ENCODE data around the gene UBAP1L. TPM values are rescaled to one million over a fixed set of nuclear protein-coding genes. Genes with fewer than 3 reads are reported as not detected.

UBAP1L gene
- polyA plus RNA-seq, 1 donor (not counting 4 experiments of a cell fraction or from before 2014, with no cell fraction given): 0.55 TPM

GRCh38 chr15:65069179-65069578, 45.8 kb downstream of the UBAP1L start:
- Histone ChIP-seq H3K4me1 (ENCODE audit: control insufficient read depth, extremely low read depth, insufficient read depth, low read length) (no peaks in the 10 kb centered on the region), H3K9me1 (ENCODE audit: control insufficient read depth, extremely low read depth, insufficient read depth, low read length) (no peaks in the 10 kb centered on the region), H3K4me2 (ENCODE audit: control insufficient read depth, extremely low read depth, insufficient read depth, low read depth, low read length) (no peak overlapping the region), H4K20me1 (ENCODE audit: control insufficient read depth, extremely low read depth, insufficient read depth, low read length) (no peaks in the 10 kb centered on the region), H3K27me3 (ENCODE audit: control insufficient read depth, extremely low read depth, insufficient read depth, low read length) (peaks cover 31% of the 10 kb centered on the region), H2AFZ (ENCODE audit: control insufficient read depth, low read length) (no peak overlapping the region), H3K9ac (ENCODE audit: control insufficient read depth, extremely low read depth, insufficient read depth, low read length) (no peak overlapping the region), H3K36me3 (ENCODE audit: control insufficient read depth in 2 of 2, extremely low read depth in 1 of 2, insufficient read depth in 2 of 2, low read length in 2 of 2) (no peaks in the 10 kb centered on the region), H3K9me3 (ENCODE audit: control insufficient read depth, low read depth, low read length) (no peaks in the 10 kb centered on the region), H3K4me3 (ENCODE audit: control insufficient read depth in 2 of 3, extremely low read depth in 1 of 3, insufficient read depth in 2 of 3, low read depth in 1 of 3, low read length in 3 of 3) (no peak overlapping the region), H3K27ac (ENCODE audit: control insufficient read depth, insufficient read depth, low read length) (no peak overlapping the region), H3K79me2 (ENCODE audit: control insufficient read depth, insufficient read depth, low read length) (no peaks in the 10 kb centered on the region)
- DNase-seq (ENCODE audit: low read depth, low spot score) (no peak), FAIRE-seq (no peak)
- dilution Hi-C loops (cut with MboI; ENCODE audit: extremely low pct_ligation_motif_present, low sequenced_read_pairs): no loop called here
- no peak for TF ChIP-seq EZH2 (IDR thresholded peaks at IDR 0.05; ENCODE audit: low read length)
- TF ChIP-seq, protein P1, sequence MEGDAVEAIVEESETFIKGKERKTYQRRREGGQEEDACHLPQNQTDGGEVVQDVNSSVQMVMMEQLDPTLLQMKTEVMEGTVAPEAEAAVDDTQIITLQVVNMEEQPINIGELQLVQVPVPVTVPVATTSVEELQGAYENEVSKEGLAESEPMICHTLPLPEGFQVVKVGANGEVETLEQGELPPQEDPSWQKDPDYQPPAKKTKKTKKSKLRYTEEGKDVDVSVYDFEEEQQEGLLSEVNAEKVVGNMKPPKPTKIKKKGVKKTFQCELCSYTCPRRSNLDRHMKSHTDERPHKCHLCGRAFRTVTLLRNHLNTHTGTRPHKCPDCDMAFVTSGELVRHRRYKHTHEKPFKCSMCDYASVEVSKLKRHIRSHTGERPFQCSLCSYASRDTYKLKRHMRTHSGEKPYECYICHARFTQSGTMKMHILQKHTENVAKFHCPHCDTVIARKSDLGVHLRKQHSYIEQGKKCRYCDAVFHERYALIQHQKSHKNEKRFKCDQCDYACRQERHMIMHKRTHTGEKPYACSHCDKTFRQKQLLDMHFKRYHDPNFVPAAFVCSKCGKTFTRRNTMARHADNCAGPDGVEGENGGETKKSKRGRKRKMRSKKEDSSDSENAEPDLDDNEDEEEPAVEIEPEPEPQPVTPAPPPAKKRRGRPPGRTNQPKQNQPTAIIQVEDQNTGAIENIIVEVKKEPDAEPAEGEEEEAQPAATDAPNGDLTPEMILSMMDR (optimal IDR thresholded peaks at IDR 0.05 in 1 of 3, IDR thresholded peaks at IDR 0.05 in 1 of 3, conservative IDR thresholded peaks at IDR 0.05 in 1 of 3; ENCODE audit: extremely low read depth in 1 of 3, insufficient read depth in 2 of 3, low read length in 3 of 3): no peak

GRCh38 chr15:65068403-65068788, 46.6 kb downstream of the UBAP1L start:
- H3K9ac ChIP-seq (ENCODE audit: control insufficient read depth, extremely low read depth, insufficient read depth, low read length): no peak overlapping the region
- no peak overlapping the region for H3K27ac ChIP-seq (ENCODE audit: control insufficient read depth, insufficient read depth, low read length)
- no peaks in the 10 kb centered on the region for H3K36me3 ChIP-seq (ENCODE audit: control insufficient read depth in 2 of 2, extremely low read depth in 1 of 2, insufficient read depth in 2 of 2, low read length in 2 of 2)
- no peaks in the 10 kb centered on the region for H3K79me2 ChIP-seq (ENCODE audit: control insufficient read depth, insufficient read depth, low read length)
- no peak for DNase-seq (ENCODE audit: low read depth, low spot score)
- no peak overlapping the region for H3K4me3 ChIP-seq (ENCODE audit: control insufficient read depth in 2 of 3, extremely low read depth in 1 of 3, insufficient read depth in 2 of 3, low read depth in 1 of 3, low read length in 3 of 3)
- no peaks in the 10 kb centered on the region for H3K9me1 ChIP-seq (ENCODE audit: control insufficient read depth, extremely low read depth, insufficient read depth, low read length)
- H3K4me2 ChIP-seq (ENCODE audit: control insufficient read depth, extremely low read depth, insufficient read depth, low read depth, low read length): no peak overlapping the region
- H3K27me3 ChIP-seq (ENCODE audit: control insufficient read depth, extremely low read depth, insufficient read depth, low read length): peaks cover 35% of the 10 kb centered on the region
- dilution Hi-C loops (cut with MboI; ENCODE audit: extremely low pct_ligation_motif_present, low sequenced_read_pairs): no loop called here
- H2AFZ ChIP-seq (ENCODE audit: control insufficient read depth, low read length): no peak overlapping the region
- H3K4me1 ChIP-seq (ENCODE audit: control insufficient read depth, extremely low read depth, insufficient read depth, low read length): no peaks in the 10 kb centered on the region
- TF ChIP-seq, protein P1 (optimal IDR thresholded peaks at IDR 0.05 in 1 of 3, IDR thresholded peaks at IDR 0.05 in 1 of 3, conservative IDR thresholded peaks at IDR 0.05 in 1 of 3; ENCODE audit: extremely low read depth in 1 of 3, insufficient read depth in 2 of 3, low read length in 3 of 3): no peak
- TF ChIP-seq EZH2 (IDR thresholded peaks at IDR 0.05; ENCODE audit: low read length): no peak
- no peak for FAIRE-seq
- H3K9me3 ChIP-seq (ENCODE audit: control insufficient read depth, low read depth, low read length): no peaks in the 10 kb centered on the region
- no peaks in the 10 kb centered on the region for H4K20me1 ChIP-seq (ENCODE audit: control insufficient read depth, extremely low read depth, insufficient read depth, low read length)

Data from keratinocyte (primary cell).